Kidney capillary endothelial cell (primary cell): ENCODE results near the gene COPS2.
"Not testable (repeated sequence)": the region's sequence is repeated elsewhere in the genome, so short reads cannot be mapped to it uniquely, and the experiment has no call there.

Experiments used
- DNase-seq: peaks from one replicate; pipeline ENCODE4 v3.0.0-alpha.2; 2018; ENCODE audit warnings: low spot score

The COPS2 gene

DNA sequence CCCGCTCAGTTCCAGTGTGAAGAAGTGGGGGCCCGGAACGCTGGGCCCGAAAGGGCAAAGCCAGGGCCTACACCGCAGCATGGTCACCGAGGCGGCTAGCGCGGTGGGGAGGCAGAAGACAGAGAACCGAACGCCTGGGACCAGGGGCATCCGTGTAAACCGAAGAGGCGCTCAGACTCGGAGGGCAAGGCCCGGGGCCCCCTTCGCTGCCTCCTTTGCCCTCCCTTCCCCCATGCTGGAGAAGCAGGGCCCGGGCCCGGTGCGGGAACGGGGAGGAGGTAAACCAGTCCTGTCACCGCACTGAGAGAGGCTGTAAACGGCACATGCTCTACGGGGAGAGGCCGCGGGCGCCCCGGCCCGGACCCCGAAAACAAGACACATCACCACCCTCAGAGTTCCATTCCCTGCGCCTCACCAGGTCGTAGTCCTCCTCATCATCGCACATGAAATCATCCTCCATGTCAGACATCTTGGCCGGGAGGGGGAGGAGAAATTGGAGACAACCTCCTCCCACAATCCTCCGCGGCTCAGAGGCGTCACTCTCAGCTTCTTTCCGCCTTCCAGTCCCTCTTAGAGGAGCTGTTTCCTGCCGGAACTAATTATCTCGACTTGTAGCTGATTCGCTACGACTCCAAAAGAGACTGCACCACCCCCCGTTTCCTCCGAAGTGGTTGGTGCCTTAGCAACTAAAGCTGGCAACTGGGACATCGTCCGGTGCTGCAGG is at the start of gene COPS2:
COPS2 (minus strand) TSS at position 490 of the 724 bp plus-strand sequence; CDS start at position 469, 21 bp downstream.
- DNase-seq, result peak; percentile 98

DNA sequence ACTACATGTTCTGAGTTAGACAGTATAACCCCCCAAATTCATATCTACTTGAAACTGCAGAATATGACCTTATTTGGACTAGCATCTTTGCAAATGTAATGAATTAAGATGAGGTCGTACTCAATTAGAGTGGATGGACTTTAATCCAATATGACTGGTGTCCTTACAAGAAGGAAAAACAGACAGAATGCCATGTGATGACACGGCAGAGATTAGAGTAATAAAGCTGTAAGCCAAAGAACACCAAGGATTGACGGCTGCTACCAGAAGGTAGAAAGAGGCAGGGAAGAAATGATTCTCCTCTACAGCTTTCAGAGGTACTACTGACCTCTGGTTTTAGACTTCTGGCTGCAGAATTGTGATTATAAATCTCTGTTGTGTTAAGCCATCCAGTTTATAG is 44.9 kb upstream of the COPS2 start:
- DNase-seq, result no peak

DNA sequence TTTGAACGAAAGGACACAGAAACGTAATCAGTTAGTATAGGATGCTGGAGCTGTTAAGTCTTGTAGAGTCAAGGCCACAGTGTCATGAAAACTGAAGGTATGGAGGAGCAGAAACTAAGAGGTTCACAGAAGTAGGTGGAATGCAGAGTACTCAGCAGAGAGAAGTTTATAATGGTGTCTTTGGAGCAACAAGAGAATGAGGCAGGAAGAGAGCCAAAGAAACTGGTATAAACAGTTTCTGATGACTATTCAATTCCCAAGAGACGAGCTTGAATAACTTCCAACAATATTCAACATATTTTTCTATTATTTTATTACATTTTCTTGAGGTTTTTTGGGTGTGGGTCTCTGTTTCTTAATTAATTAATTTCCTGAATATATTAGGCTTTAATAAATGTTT is 44.3 kb upstream of the COPS2 start:
- DNase-seq, result no peak

DNA sequence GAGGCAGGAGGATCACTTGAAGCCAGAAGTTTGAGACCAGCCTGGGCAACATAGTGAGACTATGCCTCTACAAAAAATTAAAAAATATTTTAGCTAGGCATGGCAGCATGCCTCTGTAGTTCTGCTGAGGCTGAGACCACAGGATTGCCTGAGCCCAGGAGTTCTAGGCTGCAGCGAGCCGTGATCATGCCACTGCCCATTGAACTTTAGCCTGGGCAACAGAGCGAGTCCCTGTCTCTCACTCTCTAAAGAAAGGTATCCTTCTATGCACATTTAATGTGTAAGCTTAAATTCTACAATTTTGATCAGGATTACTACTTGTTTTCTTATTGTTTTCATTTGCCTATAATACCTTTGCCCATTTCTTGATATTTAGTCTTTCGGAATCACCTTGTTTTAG is 41.5 kb upstream of the COPS2 start:
- DNase-seq, result no peak

DNA sequence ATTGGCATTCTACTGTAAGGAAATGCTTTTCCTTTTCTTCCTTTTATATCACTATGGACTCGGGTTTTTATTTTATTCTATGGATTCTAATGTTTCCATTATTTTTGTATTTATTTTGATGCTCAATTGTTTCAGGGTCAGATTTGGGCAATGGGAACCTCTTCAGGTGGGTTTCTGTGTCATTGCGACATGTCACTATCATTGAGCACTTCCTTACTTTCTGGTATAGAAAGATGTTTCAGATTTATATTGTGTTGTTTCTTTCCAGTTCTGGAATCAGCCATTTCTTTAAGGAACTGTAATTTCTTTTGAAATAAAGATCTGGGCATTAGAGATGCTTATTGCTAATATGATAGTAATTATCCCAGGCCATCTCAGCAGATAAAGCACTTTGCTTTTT is 36.5 kb upstream of the COPS2 start:
- DNase-seq, result no peak

DNA sequence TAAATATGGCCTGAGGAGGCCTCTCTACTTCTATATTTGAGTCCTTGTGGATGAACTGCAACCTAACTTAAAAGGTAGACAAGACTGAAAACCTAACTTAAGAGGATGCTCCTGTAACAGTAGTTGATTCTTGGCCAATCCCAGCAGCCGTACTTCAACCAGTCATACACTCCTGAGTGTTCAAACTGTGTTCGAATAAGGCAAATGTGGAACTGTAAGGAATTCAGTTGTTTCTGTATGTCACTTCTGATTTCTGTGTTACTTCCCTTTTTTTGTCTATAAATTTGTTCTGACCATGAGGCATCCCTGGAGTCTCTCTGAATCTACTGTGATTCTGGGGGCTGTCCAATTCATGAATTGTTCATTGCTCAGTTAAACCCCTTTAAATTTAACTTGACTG is 35.2 kb upstream of the COPS2 start:
- DNase-seq, result no peak

DNA sequence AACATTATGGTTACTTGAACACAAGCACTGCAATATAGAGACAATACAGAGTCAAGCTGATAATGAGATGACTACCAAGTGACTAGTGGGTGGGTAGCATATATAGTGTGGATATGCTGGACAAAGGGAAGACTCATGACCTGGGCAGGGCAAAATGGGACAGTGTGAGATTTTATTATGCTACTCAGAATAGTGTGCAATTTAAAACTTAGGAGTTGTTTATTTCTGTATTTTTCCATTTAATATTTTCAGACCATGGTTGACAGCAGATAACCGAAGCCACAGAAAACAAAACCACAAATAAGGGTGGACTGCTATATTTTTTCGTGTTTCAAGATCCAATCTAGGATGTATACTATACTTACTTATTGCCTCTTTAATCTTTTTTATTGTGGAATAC is 34.2 kb upstream of the COPS2 start:
- DNase-seq, result no peak

DNA sequence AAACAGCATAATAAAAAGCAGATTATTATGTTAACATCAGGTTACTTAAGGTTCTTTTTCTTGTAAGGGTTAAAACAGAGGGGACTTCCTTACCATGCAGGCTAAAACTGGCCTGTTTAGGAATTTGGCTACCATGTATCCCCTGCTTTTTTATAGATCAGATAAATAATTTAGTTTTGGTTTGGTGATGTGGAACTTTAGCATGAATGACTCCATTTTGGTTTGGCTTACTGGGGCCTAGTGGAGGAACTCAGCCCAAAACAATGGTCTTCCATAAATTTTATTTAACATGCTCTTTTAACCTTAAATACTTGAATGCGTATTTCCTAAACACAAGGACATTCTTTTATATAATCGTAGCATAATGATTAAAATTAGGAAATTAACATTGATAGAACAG is 33.5 kb upstream of the COPS2 start:
- no peak for DNase-seq

DNA sequence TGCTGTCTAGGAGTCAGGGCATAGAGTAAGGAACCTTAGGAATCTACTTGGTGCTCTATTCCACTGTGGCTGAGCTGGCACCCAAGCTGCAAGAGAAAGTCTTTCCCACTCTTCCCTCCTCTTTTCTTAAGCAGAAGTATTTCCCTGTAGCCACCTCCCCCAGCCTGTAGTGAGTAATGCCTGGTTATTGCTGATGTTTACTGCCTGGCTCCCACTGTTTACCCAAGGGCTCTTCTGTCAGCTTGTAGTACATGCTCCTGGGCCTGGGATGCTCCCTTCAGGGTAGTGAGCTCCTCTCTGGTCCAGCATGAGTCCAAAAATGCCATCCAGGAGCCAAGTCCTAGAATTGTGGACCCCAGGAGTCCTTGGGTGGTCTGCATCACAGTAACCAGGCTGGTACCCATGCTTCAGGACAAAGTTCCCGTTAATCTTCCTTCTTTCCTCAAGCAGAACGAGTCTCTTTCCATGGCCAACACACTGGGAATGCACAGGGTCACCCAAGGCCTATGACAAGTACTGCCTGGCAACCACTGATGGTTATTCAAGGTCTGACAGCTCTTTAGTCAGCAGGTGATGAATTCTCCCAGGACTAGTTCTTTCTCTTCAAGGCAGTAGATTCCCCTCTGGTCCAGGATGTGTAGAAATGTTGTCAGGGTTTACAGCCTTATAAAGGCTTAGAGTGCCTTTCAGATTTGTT is 32.3 kb upstream of the COPS2 start:
- no peak for DNase-seq

DNA sequence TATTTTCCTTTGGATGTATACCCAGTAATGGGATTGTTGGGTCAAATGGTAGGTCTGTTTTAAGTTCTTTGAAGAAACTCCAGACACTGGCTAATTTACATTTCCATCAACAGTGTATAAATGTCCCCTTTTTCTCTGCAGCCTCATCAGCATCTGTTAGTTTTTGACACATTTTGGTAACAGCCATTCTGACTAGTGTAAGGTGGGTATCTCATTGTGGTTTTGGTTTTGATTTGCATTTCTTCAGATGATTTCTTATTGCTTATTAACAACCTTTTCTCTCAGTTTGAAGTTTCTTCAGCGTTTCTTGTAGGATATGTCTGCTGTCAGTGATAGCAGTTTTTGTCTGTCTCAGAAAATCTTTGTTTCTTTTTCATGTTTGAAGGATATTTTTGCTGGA is 30.1 kb upstream of the COPS2 start:
- DNase-seq, result no peak

DNA sequence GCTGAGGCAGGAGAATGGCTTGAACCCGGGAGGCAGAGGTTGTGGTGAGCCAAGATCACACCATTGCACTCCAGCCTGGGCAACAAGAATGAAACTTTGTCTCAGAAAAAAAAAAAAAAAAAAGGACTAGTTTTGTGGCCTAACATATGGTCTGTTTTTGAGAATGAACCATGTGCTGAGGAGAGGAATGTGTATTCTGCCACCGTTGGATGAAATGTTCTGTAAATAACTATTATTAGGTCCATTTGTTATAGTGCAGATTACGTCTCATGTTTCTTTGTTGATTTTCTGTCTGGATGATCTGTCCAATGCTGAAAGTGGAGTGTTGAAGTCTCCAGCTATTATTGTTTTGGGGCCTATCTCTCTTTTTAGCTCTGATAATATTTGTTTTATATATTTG is 28.3 kb upstream of the COPS2 start:
- not testable (repeated sequence) for DNase-seq

DNA sequence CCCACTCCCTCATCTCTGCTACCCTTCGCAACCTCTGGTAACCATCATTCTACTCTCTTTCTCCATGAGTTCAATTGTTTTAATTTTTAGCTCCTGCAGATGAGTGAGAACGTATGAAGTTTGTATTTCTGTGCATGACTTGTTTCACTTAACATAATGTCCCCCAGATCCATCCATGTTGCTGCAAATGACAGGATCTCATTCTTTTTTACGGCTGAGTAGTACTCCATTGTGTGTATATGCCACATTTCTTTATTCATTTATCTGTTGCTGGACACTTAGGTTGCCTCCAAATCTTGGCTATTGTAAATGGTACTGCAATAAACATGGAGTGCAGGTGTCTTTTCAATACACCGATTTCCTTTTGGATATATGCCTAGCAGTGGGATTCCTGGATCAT is 26.7 kb upstream of the COPS2 start:
- no peak for DNase-seq

DNA sequence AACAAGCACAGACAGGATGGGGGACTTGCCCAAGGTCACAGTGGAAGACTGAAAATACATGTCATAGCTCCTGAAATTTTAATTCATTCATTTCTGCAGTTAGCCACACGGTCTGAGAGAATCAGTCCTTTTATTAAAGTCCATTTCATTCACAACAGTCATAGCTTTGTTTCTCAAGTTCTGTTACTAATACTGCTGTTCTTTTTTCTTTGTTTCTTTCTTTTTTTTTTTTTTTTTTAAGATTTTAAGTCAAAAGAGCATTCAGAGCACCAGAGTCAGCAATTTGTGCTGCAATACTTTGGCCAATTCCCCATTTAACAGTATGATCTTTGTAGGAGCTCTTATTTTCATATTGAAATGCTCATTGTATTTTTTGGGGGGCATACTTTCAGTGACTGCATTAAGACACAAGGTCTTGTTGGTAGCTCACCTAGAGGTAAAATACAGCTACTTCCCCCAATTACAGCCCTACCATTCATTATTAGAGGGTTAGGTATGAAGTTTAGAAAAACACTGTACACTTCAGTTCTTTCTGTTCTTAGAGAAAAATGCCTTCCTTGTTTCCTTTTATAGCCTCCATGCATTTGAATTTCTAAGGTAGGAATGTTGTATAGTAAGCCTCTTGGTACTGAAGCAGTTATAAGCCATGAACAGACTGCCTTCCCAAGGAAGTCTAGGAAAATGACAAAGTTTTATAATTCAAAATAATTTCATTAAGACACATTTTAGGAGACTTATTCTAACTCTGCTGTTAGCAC is 24.2 kb upstream of the COPS2 start:
- DNase-seq, result no peak

DNA sequence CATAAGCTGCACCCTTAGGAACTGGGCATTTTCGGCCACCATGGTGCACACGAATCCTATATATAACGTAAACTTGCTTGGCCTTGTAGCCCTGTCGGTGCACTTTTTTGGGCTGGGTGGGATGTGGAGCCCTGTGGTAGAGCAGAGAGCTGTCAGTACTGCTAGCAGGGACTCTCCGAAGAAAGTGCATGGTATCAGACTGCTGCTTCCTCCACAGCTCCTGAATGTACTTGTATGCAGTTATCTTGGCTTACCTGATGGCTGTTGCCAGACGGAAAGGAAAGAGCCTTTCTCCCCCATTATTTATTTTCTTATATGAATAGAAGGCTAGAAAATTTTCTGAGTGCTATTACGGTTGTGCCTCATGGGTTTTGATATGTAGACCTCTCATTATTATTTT is 23.1 kb upstream of the COPS2 start:
- no peak for DNase-seq

DNA sequence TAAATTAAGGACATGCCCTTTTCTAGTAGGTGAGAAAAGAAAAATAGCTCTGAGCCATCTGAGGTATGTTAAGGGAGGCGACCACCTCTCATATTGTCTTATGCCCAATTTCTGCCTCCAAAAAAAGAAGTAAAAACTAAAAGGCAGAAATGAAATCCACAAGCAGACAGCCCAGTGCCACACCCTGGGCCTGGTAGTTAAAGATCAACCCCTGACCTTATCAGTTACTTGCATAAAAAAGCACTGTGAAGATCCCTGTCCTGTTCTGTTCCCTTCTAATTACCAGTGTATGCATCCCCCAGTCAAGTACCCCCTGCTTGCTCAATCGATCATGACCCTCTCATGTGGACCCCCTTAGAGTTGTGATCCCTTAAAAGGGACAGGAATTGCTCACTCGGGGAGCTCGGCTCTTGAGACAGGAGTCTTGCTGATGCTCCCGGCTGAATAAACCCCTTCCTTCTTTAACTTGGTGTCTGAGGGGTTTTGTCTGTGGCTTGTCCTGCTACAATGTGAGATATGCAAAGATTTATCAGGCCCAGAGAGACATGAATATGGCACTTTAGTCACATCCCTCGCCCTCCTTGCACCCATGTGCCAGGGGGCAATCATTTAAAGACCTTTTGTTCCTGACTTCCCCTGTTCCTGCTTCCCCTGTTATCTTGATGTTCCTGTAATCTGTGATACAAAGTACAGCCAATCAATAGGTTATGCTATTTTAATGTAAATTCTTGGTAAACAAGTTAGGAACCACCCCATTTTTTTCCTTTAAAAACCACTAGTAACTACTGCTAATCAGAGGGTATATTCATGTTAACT is 20.4 kb upstream of the COPS2 start:
- not testable (repeated sequence) for DNase-seq

DNA sequence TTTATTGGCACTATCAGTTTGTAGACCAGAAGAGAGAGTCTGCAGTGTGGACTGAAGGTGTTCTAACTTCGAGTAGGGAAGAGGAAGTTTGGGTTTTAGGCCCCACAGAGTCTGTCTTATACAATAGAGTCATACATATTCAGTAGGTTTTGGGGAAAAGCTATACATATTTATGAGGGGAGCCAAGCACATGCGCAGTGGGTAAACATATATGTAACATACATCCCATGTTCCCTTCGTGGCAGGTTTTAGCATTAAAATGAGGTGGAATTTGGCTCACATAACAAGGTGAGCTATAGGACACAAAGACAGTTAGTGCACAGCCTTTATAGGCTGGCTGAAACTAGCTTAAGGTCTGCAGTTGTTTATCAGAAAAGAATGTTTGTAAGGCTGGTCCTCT is 19.5 kb upstream of the COPS2 start:
- no peak for DNase-seq

DNA sequence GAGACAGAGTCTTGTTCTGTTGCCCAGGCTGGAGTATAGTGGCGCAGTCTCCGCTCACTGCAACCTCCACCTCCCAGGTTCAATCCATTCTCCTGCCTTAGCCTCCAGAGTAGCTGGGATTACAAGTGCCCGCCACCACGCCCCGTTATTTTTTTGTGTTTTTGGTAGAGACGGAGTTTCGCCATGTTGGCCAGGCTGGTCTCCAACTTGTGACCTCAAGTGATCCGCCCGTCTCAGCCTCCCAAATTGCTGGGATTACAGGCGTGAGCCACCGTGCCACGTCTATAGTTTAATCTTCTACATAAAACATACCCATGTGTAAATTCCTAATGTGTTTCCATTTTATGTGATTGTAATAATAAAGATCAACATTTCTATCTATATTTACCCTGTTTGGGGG is 16.4 kb upstream of the COPS2 start:
- DNase-seq, result no peak

DNA sequence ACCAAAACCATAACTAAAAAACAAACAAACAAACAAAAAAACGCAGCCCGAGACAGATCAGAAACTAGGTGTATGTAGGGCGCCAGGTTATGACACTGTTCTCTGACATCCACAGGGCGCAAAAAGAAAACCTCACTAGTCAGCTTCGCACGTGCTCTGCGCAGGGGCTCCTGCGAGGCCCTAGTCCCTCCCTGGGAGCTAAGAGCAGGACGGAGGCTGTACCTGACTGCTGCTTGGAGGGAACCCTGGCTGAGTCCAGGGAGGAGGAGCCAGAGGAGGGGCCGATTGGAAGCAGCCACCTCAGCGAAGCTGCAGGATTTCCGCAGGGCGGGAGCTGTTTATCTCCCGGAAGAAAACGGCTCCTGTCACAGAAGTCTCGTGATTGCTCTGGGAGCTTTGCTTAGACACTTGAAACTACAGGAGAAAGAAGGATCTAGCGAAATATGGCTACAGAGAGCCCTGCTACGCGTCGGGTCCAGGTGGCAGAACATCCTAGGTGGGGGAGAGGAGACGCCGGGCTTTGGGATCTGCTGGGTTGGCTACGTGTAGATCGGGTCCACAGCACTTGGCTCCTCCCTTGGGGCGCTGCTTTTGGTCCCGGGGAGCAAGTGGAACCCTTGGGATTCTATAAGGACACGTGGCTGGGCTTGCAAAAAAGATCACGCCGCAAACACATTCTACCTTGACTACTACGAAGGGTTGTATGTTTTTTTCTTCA is 14.6 kb upstream of the COPS2 start, which contains the start of gene GALK2:
GALK2 (plus strand) TSS at position 368 of the 718 bp plus-strand sequence; CDS start at position 444, 76 bp downstream.
- peak; percentile 79 for DNase-seq

DNA sequence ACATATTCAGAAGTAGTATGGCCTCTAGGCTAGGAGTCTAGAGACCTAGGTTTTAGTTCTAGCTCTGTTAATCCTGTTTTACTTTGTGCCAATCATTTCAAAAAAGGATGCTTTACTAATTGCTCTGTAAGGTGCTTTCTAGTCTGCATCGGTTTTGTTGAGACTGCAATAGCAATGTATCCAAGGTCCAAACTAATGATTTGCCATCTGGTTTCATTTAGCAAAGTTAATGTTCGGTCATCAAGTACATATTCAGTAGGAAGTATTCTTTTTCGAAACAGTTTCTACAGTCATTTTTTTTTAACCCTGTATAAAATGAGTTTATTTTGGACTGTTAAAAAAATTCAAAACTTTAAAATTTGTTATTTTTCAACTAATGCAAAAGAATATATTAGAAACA is 12.6 kb upstream of the COPS2 start:
- DNase-seq, result no peak

DNA sequence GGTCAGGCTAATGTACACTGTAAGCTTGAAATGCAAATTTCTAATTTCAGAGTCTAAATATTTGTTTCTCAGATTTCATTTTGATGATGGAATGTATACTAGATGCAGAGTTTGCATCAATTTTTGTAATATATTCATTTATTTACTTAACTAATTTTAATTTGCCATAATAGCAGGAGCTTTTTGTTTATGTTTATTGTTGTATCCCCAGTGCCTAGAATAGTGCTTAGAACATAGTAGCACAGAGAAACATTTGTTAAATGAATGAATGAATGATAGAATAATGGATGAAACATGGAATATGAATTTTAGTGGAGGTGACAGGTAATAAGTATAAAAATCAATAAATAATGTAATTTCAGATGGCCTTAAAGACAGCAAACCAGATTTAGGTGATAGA is 9.5 kb upstream of the COPS2 start:
- no peak for DNase-seq

DNA sequence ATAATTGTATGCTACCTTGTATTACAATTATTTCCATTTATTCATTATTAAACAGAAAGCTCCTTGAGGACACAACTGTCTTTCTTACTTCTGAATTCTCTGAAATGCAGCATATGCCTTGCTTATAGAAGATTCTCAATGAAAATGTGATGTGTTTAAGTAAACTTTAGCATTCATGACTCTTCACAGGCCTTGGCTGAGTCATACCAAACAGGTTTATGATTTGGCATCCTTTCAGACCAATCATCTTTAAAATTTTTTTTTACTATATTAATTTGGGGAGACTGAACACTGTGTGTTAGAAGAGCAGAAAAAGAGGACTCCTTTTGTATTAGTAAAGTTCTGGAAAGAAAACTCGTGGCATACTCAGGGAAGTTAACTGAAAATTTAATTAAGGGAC is 8.3 kb upstream of the COPS2 start:
- no peak for DNase-seq
